Aorta (tissue), 5 donors: ENCODE data around the gene SMIM23. TPM values are rescaled to one million over a fixed set of nuclear protein-coding genes. Genes with fewer than 3 reads are reported as not detected.

Experiments
- ATAC-seq: fragments of 200-7000 bp; cut with Tn5 transposase; one replicate; pipeline ENCODE4 v1.9.1; 2022; ENCODE audit warnings: moderate library complexity; ENCODE audit not compliant: low FRiP score
- DNase-seq, 2 donors: peaks; one replicate each; pipeline ENCODE4 v3.0.0-alpha.2; 2020
- H3K27ac ChIP-seq, 2 donors: one replicate each; pipeline ENCODE4 v1.5.1; 2013; ENCODE audit warnings: low read length in 2 of 2, mild to moderate bottlenecking in 2 of 2, moderate library complexity in 2 of 2, control low read depth in 1 of 2, inconsistent platforms in 1 of 2, low read depth in 1 of 2
- H3K27me3 ChIP-seq, 2 donors: one replicate each; pipeline ENCODE4 v1.6.1; 2013; ENCODE audit warnings: control low read depth in 1 of 2, low read length in 1 of 2, mild to moderate bottlenecking in 1 of 2, moderate library complexity in 1 of 2; ENCODE audit not compliant: insufficient read depth in 2 of 2, control insufficient read depth in 1 of 2
- H3K36me3 ChIP-seq, 2 donors: one replicate each; pipeline ENCODE4 v1.6.1; 2013; ENCODE audit warnings: control low read depth in 1 of 2, low read length in 1 of 2, mild to moderate bottlenecking in 1 of 2; ENCODE audit not compliant: insufficient read depth in 2 of 2, control insufficient read depth in 1 of 2
- H3K4me1 ChIP-seq, 2 donors: one replicate each; pipeline ENCODE4 v1.6.1; 2013; ENCODE audit warnings: low read length in 2 of 2, control low read depth in 1 of 2, mild to moderate bottlenecking in 1 of 2, moderate library complexity in 1 of 2; ENCODE audit not compliant: insufficient read depth in 2 of 2, control insufficient read depth in 1 of 2
- H3K4me3 ChIP-seq, 2 donors: one replicate each; pipeline ENCODE4 v1.5.1; 2013; ENCODE audit warnings: low read length in 2 of 2, control low read depth in 1 of 2, mild to moderate bottlenecking in 1 of 2
- H3K9me3 ChIP-seq: one replicate; pipeline ENCODE4 v1.6.1; 2013; ENCODE audit warnings: mild to moderate bottlenecking, low read length; ENCODE audit not compliant: control insufficient read depth
- WGBS, 2 donors: extraction: QIAGEN DNeasy Blood & Tissue Kit; methylation state at CpG; one replicate each; pipeline ENCODE4 v1.1.7; 2013; 5-methylcytosine and 5-hydroxymethylcytosine counted together
- intact Hi-C, 2 donors: fragments of 100-400 bp; cut with DNase I; formaldehyde crosslinking; loops; one replicate each; pipeline versions ENCODE4 v1.14.2 to v1.15.0; 2022
- polyA plus RNA-seq, 2 donors: library from polyadenylated mRNA; stranded (reverse); fragments of 200-250 nt; gene quantifications; one replicate each; pipeline ENCODE4 v1.2.3, GENCODE V29; 2013
- total RNA-seq, 2 donors: library from RNA; stranded (reverse); fragmentation: NEBNext Ultra II Directional; extraction: Animal tissue kit (Norgen Biotek cat#: 25700); gene quantifications; one replicate each; pipeline ENCODE4 v1.2.1, GENCODE V29; 2021
- donor health status: healthy with polysubstance abuse.
- donor health status: Bipolar disorder and iron deficiency.
- donor health status: DM: no; HTN: no; CAD: no.
- donor health status: DM: no; HTN: no; CAD: no.
- donor health status: DM: yes; HTN: yes; CAD: no.

Gene SMIM23
- total and polyA plus RNA-seq, 4 donors: not detected

DNA sequence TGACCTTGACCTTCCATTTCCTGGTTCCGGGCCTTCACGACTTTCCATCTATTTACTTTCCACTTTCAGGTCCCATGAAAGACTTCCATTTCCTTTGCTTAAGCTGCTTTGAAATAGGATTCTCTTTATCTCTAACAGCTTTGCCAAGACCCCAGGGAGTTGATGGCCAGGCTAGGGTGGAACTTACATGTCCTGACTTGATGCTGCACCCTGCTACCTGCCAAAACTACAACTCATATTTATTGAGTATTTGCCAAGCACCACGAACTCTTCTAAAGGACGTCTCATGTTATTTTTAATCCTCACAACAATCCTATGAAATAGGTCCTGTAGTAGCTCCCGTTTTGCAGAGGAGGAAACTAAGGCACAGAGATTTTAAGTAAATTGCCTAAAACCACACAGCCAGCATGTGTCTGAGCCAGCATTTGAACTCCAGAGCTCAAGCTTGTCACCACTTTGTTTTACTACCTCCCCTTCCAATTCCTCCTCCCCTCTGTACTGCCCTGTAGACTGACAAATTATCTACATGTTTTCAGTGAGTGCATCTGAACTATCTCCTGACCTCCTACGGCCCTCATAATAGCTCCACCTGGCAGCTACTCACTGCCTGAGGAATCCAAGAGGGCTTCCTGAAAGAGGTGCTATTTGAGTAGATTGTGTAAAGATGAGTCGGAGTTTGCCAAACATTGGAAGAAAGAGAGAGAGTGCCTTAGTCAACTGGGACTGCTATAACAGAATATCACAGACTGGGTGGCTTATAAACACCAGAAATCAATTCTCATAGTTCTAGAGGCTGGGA, 38.4 kb upstream of the SMIM23 start:
- DNase-seq (no peak), ATAC-seq (no peak)
- no peaks in the 10 kb centered on the region for H3K36me3 ChIP-seq
- H3K9me3 ChIP-seq: no peaks in the 10 kb centered on the region
- no peak overlapping the region for H3K4me3 ChIP-seq
- intact Hi-C loops: no loop called here
- no peak overlapping the region for H3K27ac ChIP-seq
- 63 to 65% methylated on average over 7 of the region's 7 CpGs for WGBS, 2 donors
- no peaks in the 10 kb centered on the region for H3K4me1 ChIP-seq
- H3K27me3 ChIP-seq: no peaks in the 10 kb centered on the region

DNA sequence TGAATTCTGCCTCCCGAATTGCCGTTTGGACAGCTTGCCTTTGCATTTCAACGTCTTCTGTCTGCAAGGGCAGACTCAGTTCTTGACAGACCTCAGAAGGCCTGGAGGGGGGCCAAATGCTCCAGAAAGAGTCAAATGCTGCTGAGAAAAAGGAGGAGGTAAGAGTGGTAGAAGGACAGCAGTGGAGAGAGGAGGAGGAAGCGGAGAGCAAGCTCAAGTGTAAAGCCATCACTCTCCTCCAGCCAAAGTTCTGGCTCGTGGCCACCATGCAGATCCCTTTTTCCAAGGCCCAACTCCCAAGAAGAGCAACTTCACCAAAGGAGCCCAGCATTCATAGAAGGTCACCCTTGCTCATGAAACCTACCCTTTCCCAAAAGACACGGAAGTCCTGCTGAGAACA, 36.9 kb upstream of the SMIM23 start:
- Histone ChIP-seq H3K27ac (no peak overlapping the region), H3K4me1 (no peaks in the 10 kb centered on the region), H3K36me3 (no peaks in the 10 kb centered on the region), H3K9me3 (no peaks in the 10 kb centered on the region), H3K27me3 (no peaks in the 10 kb centered on the region), H3K4me3 (no peak overlapping the region)
- DNase-seq (no peak), ATAC-seq (no peak)
- WGBS, 2 donors: 76 to 81% methylated on average over 6 of the region's 6 CpGs
- intact Hi-C loops: no loop called here

DNA sequence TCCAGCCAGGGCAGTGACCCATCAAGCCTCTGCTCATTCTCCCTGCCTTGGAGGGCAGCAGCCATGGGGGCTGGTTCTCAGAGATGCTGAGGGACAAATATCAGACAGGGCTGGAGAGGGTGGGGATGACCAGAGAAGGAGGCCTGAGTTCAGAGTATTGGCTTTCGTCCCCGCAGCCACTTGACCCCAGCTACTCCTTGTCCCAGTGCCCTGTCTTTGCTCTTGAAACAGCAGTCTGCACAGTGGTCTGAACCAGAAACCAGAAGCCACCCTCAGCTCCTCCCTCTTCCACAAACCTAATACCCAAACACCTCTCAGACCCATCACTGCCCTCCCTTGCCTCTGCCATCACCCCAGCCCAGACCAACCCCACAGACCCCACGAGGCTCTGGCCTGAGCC, 36.3 kb upstream of the SMIM23 start:
- ATAC-seq (peak; percentile 51), DNase-seq (no peak)
- intact Hi-C loops: no loop called here
- Histone ChIP-seq H3K9me3 (no peaks in the 10 kb centered on the region), H3K27me3 (no peaks in the 10 kb centered on the region), H3K36me3 (no peaks in the 10 kb centered on the region), H3K4me1 (no peaks in the 10 kb centered on the region), H3K4me3 (no peak overlapping the region), H3K27ac (no peak overlapping the region)
- 93 to 94% methylated on average over 3 of the region's 3 CpGs for WGBS, 2 donors

DNA sequence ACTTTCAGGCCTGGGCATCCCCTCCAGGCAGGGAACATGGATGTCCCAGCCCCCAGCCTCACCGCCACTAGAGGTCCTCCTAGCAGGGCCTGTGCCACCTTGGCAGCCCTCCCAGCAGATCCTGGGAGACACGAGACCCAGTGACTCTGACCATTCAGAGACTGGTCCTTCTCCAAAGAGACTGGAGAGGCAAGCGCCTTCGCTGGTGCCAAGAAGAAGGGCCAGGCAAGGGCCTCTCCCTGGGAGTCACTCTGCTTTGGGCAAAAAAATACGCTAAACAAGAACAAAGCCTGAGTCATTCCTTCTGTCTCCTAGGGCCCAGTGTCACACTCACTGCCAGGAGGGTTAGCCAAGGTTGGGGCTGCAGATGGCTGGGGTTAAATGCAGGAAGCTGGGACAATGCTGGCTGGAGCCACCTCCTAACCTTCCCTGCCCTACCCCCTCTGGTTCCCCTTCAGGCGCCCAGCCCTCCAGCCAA, 35.3 kb upstream of the SMIM23 start:
- no peak overlapping the region for H3K4me3 ChIP-seq
- no peaks in the 10 kb centered on the region for H3K36me3 ChIP-seq
- no peaks in the 10 kb centered on the region for H3K27me3 ChIP-seq
- H3K9me3 ChIP-seq: no peaks in the 10 kb centered on the region
- WGBS, 2 donors: 78 to 83% methylated on average over 6 of the region's 6 CpGs
- H3K4me1 ChIP-seq: no peaks in the 10 kb centered on the region
- intact Hi-C loops: no loop called here
- peak; percentile 78 for ATAC-seq
- DNase-seq: peak; percentile 53 to 80
- no peak overlapping the region for H3K27ac ChIP-seq

DNA sequence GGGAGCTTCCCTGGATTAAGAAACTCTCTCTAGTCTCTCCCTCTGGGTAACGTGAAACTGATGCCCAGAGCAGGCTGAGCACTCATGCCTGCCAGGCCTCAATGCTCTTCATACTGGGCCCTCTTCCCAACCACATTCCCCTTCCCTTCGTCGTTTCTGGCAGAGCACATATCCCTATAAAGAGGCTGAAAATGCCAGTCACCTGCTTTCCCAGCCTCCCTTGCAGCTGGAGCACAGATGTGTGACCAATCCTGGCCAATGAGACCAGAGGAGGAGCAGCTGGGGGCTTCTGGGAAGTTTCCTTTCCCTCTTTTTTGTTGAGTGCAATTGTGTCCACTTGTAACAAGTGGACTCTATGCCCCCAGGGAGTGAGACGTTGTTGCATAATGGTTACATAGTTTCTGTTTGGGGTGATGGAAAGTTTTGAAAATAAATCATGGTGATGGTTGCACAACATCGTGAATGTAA, 30.2 kb upstream of the SMIM23 start:
- no peaks in the 10 kb centered on the region for H3K4me1 ChIP-seq
- intact Hi-C loops: no loop called here
- H3K9me3 ChIP-seq: no peaks in the 10 kb centered on the region
- H3K27ac ChIP-seq: no peak overlapping the region
- no peaks in the 10 kb centered on the region for H3K36me3 ChIP-seq
- no peak overlapping the region for H3K4me3 ChIP-seq
- ATAC-seq (no peak), DNase-seq (no peak)
- H3K27me3 ChIP-seq: no peaks in the 10 kb centered on the region
- 31 to 33% methylated on average over 5 of the region's 5 CpGs for WGBS, 2 donors

DNA sequence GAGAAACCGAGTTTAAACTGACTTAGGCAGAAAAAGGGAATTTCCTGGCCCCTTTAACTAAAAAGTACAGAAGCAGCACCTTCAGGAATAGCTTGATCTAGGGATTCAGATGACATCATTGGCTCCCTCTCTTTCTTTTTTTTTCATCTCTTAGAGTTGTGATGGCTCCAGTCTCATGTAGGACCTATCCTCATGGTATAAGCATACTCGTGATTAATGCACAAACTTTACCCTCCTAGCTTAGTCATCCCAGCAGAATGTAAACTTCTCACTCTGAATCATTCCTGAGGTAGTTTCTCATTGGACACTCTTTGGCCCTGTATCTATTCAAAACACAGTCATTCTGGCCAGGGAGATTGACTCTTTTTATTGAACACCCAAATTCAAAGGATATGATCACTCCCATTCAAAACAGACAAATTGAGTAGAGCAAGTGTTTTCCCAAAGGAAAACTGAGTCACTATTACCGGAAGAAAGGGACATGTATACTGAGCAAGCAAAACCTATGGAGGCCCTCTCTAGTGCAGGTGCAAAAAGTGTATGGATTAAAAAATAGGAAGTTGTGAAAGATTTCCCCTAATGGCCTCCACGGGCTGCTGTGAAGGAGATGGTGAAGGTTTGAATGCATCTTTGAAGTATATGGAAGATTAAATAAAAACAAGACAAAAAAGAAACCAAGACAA, 27.6 kb upstream of the SMIM23 start:
- peaks cover 1% of the 10 kb centered on the region for H3K9me3 ChIP-seq
- WGBS, 2 donors: 79 to 81% methylated on average over 4 of the region's 4 CpGs
- no peaks in the 10 kb centered on the region for H3K27me3 ChIP-seq
- no peak overlapping the region for H3K4me3 ChIP-seq
- intact Hi-C loops: no loop called here
- no peak for ATAC-seq
- no peak overlapping the region for H3K27ac ChIP-seq
- H3K4me1 ChIP-seq: no peaks in the 10 kb centered on the region
- H3K36me3 ChIP-seq: no peaks in the 10 kb centered on the region
- DNase-seq: no peak

DNA sequence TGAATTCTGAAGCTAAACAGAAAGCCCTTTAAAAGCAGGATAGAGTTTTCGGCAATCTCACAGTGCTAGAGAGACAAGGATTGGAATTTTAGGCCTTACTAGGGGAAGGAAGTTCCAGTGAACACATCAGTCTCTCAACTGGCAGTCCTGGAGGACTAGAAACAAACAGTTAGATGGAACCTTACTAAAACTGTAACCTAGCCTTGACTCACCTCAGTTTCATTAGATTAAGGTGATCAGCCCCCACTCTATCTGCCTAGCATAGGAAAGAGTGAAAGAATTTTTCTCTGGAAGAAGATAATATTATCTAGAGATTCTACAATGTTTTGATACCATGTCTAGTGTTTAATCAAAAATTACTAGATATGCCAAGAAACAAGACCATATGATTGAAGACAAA, 25.8 kb upstream of the SMIM23 start:
- Histone ChIP-seq H3K36me3 (no peaks in the 10 kb centered on the region), H3K4me3 (no peak overlapping the region), H3K4me1 (no peaks in the 10 kb centered on the region), H3K27ac (no peak overlapping the region), H3K9me3 (peaks cover 1% of the 10 kb centered on the region), H3K27me3 (no peaks in the 10 kb centered on the region)
- DNase-seq (no peak), ATAC-seq (no peak)
- 65 to 69% methylated on average over 1 of the region's 1 CpG for whole genome bisulfite sequencing, 2 donors
- intact Hi-C loops: no loop called here

DNA sequence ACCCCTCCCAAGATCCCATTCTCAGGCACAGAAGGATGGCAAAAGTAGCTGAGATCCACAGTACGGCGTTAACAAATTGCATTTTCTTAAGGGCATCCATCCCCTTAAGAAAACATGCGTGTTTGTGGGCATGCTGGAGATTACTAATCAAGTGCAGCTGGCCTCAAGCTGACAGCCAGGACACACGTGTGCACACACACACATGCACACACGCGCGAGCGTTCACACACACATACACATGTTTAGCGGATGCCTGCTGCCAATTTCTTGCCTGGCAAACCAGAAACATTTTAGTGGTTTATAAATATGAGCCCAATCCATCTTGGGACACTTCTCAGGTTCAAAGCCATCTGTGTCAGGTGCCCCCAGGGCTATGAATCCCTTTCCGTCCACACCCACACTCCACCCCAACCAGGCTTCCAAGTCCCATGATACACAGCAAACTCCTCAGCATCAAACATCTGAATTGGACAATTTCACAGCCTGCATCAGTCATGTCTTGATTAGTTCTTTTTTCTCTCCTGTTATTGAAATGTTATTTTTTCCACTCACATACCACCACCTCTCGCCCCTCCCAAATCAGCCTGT, 23.5 kb upstream of the SMIM23 start:
- Histone ChIP-seq H3K27ac (no peak overlapping the region), H3K4me3 (no peak overlapping the region), H3K9me3 (peaks cover 3% of the 10 kb centered on the region), H3K4me1 (no peaks in the 10 kb centered on the region), H3K36me3 (no peaks in the 10 kb centered on the region), H3K27me3 (no peaks in the 10 kb centered on the region)
- DNase-seq: no peak
- no peak for ATAC-seq
- WGBS, 2 donors: 86 to 91% methylated on average over 11 of the region's 11 CpGs
- intact Hi-C loops: no loop called here
